OCI-LY7 (cell line): Measurements from ENCODE around the gene YAE1. TPM values are rescaled to one million over a fixed set of nuclear protein-coding genes. Genes with fewer than 3 reads are reported as not detected.

Source experiments
- BruUV-seq: library from RNA; stranded (reverse); fragments of 400-500 nt; replicated peaks from 2 replicates; lab custom pipeline; 2021; lab: Mats Ljungman, UMichigan
- CTCF ChIA-PET: fragments of 300-600 bp; sonication (Branson Sonifier 250); formaldehyde crosslinking; loops from one replicate; lab custom pipeline; 2022; ENCODE audit warnings: antibody characterized with exemption; ENCODE audit not compliant: unreplicated experiment; lab: Charles Lee
- POLR2A ChIA-PET: fragments of 300-600 bp; sonication (Branson Sonifier 250); formaldehyde crosslinking; loops from one replicate; lab custom pipeline; 2022; ENCODE audit warnings: antibody characterized with exemption; lab: Charles Lee
- DNase-seq: peaks from one replicate; pipeline ENCODE4 v3.0.0-alpha.2; 2015; ENCODE audit warnings: low spot score
- H2AFZ ChIP-seq: fragments of 200-600 bp; sonication (generic), shearing (Covaris generic); 2 replicates; pipeline ENCODE4 v1.6.1; 2014; ENCODE audit warnings: mild to moderate bottlenecking, antibody characterized with exemption, low read length, moderate library complexity
- H3K27ac ChIP-seq: fragments of 200-600 bp; sonication (generic); 2 replicates; pipeline ENCODE4 v1.5.1; 2014; ENCODE audit warnings: mixed run types, low read depth, mild to moderate bottlenecking, moderate library complexity, low read length, inconsistent platforms; ENCODE audit not compliant: poor library complexity, severe bottlenecking
- H3K36me3 ChIP-seq: fragments of 200-600 bp; sonication (generic); 2 replicates; pipeline ENCODE4 v1.6.1; 2014; ENCODE audit warnings: mild to moderate bottlenecking, antibody characterized with exemption, low read length, moderate library complexity, mixed read lengths; ENCODE audit not compliant: insufficient read depth
- H3K4me1 ChIP-seq: fragments of 200-600 bp; sonication (generic); 2 replicates; pipeline ENCODE4 v1.5.1; 2014; ENCODE audit warnings: mild to moderate bottlenecking, low read length; ENCODE audit not compliant: insufficient read depth, poor library complexity, severe bottlenecking
- H3K4me2 ChIP-seq: fragments of 200-600 bp; sonication (generic); 2 replicates; pipeline ENCODE4 v1.6.1; 2014; ENCODE audit warnings: mild to moderate bottlenecking, low read length
- H3K4me3 ChIP-seq: fragments of 200-600 bp; sonication (generic); 2 replicates; pipeline ENCODE4 v1.5.1; 2014; ENCODE audit warnings: mild to moderate bottlenecking, low read depth, low read length; ENCODE audit not compliant: poor library complexity, severe bottlenecking
- H3K79me2 ChIP-seq: fragments of 200-600 bp; sonication (generic); 2 replicates; pipeline ENCODE4 v1.6.1; 2016; ENCODE audit warnings: low read depth, mild to moderate bottlenecking, low read length, moderate library complexity, mixed read lengths; ENCODE audit not compliant: insufficient read depth
- H3K9me2 ChIP-seq: fragments of 200-600 bp; sonication (generic); 2 replicates; pipeline ENCODE4 v1.6.1; 2016; ENCODE audit warnings: mild to moderate bottlenecking, low read length, mixed read lengths; ENCODE audit not compliant: insufficient read depth
- H3K9me3 ChIP-seq: fragments of 200-600 bp; sonication (generic); 2 replicates; pipeline ENCODE4 v1.6.1; 2014; ENCODE audit warnings: mild to moderate bottlenecking, mixed run types, low read length, mixed read lengths
- H4K20me1 ChIP-seq: fragments of 200-600 bp; sonication (generic); 2 replicates; pipeline ENCODE4 v1.6.1; 2014; ENCODE audit warnings: mild to moderate bottlenecking, antibody characterized with exemption, low read length, moderate library complexity, mixed read lengths; ENCODE audit not compliant: insufficient read depth
- EZH2phosphoT487 ChIP-seq: fragments of 200-600 bp; sonication (generic); IDR thresholded peaks from 2 replicates; pipeline ENCODE4 v1.6.1; 2018; ENCODE audit warnings: low read depth, borderline replicate concordance, mild to moderate bottlenecking, mixed run types, antibody characterized with exemption, low read length, moderate library complexity, mixed read lengths
- intact Hi-C: fragments of 100-400 bp; cut with micrococcal nuclease; formaldehyde crosslinking; loops from one replicate; pipeline ENCODE4 v1.10.0; 2022; ENCODE audit not compliant: unreplicated experiment
- total RNA-seq, 2 experiments: library from RNA; depleted of rRNA in 1 of 2; stranded (reverse); fragments of >200 nt in 1 of 2; shearing (Covaris generic) in 1 of 2; gene quantifications; 2 replicates each; pipeline ENCODE4 v1.2.3, GENCODE V29; 2014 to 2022
- TF ChIP-seq, protein P1 (sequence below): fragments of 200-600 bp; sonication (generic); conservative IDR thresholded peaks from 2 replicates; pipeline ENCODE4 v1.5.1; 2014; ENCODE audit warnings: mild to moderate bottlenecking, antibody characterized with exemption, low read length, moderate library complexity, mixed read lengths

Gene YAE1
- total RNA-seq, 2 experiments from 2014 or later = 17.3 to 37.5 TPM

DNA sequence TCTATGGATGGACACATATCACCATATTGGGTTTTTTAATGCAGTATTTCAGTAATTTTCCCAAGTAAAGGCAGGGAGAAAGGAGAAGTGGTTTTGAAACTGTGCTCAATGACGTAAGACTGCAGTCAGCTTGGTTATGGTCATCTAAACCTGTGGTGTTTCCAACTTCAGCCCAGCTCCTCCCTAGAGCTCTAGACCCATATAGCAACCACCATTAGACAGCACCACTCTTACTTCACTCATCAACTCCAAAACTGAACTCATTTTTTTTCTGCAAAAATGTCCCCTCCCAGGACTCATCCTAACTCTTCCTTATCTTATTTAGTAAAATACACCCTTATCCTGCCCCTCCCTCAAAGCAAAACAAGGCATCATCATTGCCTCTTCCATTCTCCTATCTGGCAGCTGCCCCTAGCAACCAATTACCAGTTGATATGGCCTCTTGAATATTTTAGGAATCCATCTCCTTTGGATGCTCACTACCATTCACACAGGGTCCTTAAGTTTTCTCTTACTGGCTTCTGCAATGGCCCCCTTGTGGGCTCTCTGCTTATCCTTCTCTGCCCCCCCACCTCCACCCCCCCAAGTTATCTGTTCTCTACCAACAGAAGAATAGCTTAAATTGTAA lies 55.7 kb downstream of the YAE1 start:
- H3K9me3 ChIP-seq = no peaks in the 10 kb centered on the region
- H2AFZ ChIP-seq = no peak overlapping the region
- CTCF ChIA-PET = interaction anchor here (0.8 to 1.1 kb wide), 3 partner anchors 55 to 124 kb away, joined by 3 read pairs; no protein-coding TSS in a partner anchor
- H3K36me3 ChIP-seq = no peaks in the 10 kb centered on the region
- H3K79me2 ChIP-seq = peaks cover 29% of the 10 kb centered on the region
- POLR2A ChIA-PET = interaction anchor here (0.5 to 2.0 kb wide), 11 partner anchors 10 to 503 kb away, joined by 3 to 13 read pairs (median 3); partner anchors contain the start of gene YAE1
- peak overlapping the region; percentile 91 for H3K4me2 ChIP-seq
- no peak overlapping the region for H3K27ac ChIP-seq
- H3K4me3 ChIP-seq = peak overlapping the region; percentile 86
- no peak for DNase-seq
- TF ChIP-seq EZH2phosphoT487 = no peak
- TF ChIP-seq, protein P1, sequence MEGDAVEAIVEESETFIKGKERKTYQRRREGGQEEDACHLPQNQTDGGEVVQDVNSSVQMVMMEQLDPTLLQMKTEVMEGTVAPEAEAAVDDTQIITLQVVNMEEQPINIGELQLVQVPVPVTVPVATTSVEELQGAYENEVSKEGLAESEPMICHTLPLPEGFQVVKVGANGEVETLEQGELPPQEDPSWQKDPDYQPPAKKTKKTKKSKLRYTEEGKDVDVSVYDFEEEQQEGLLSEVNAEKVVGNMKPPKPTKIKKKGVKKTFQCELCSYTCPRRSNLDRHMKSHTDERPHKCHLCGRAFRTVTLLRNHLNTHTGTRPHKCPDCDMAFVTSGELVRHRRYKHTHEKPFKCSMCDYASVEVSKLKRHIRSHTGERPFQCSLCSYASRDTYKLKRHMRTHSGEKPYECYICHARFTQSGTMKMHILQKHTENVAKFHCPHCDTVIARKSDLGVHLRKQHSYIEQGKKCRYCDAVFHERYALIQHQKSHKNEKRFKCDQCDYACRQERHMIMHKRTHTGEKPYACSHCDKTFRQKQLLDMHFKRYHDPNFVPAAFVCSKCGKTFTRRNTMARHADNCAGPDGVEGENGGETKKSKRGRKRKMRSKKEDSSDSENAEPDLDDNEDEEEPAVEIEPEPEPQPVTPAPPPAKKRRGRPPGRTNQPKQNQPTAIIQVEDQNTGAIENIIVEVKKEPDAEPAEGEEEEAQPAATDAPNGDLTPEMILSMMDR = 0 out of 2 replicates have a peak, but pooled peaks have one; percentile 15
- intact Hi-C loops = loop anchor here (2.0 to 5.0 kb wide), 4 partner anchors 55 to 510 kb away; partner anchors contain the start of genes MPLKIP and YAE1
- no TSS peak for BruUV-seq
- H3K4me1 ChIP-seq = peaks cover 27% of the 10 kb centered on the region
- H4K20me1 ChIP-seq = peaks cover 18% of the 10 kb centered on the region
- H3K9me2 ChIP-seq = no peaks in the 10 kb centered on the region

Other genes with a start within 250 kb of the YAE1 start
- gene RALA, start 57.2 kb downstream of the YAE1 start, total RNA-seq (2014; rRNA removed; shearing (Covaris generic)) = 5.7 and 6.4 TPM in 2 replicates
- 31.0 TPM in 2 replicates for gene RALA, start 57.2 kb downstream of the YAE1 start, total RNA-seq (2022)